Memory B cell (primary cell): Measurements from ENCODE around the gene ATP6V1G2.
A peak's percentile ranks its signal among the peaks of the same experiment; 100 is the strongest.

Experiments used
- ATAC-seq: fragments of 150-1000 bp; cut with Tn5 transposase; 2 replicates; pipeline ENCODE4 v1.10.0; 2021; ENCODE audit warnings: low read depth, mild to moderate bottlenecking, moderate library complexity
- DNase-seq, 2 donors: peaks; one replicate each; pipeline ENCODE4 v3.0.0; 2022; ENCODE audit warnings: low spot score in 2 of 2
- H3K27ac Mint-ChIP-seq: one replicate; pipeline ENCODE4 v1.8.0; 2022; ENCODE audit warnings: mild to moderate bottlenecking, moderate library complexity, mixed read lengths
- H3K27me3 Mint-ChIP-seq: one replicate; pipeline ENCODE4 v1.8.0; 2022; ENCODE audit warnings: mixed read lengths
- H3K36me3 Mint-ChIP-seq: one replicate; pipeline ENCODE4 v1.8.0; 2022; ENCODE audit warnings: mild to moderate bottlenecking, mixed read lengths
- H3K4me1 Mint-ChIP-seq: one replicate; pipeline ENCODE4 v1.8.0; 2022; ENCODE audit warnings: mixed read lengths
- H3K4me3 Mint-ChIP-seq: one replicate; pipeline ENCODE4 v1.8.0; 2022; ENCODE audit warnings: mild to moderate bottlenecking, moderate library complexity, mixed read lengths
- H3K9me3 Mint-ChIP-seq: one replicate; pipeline ENCODE4 v1.8.0; 2022; ENCODE audit warnings: mixed read lengths

ATP6V1G2 gene

DNA sequence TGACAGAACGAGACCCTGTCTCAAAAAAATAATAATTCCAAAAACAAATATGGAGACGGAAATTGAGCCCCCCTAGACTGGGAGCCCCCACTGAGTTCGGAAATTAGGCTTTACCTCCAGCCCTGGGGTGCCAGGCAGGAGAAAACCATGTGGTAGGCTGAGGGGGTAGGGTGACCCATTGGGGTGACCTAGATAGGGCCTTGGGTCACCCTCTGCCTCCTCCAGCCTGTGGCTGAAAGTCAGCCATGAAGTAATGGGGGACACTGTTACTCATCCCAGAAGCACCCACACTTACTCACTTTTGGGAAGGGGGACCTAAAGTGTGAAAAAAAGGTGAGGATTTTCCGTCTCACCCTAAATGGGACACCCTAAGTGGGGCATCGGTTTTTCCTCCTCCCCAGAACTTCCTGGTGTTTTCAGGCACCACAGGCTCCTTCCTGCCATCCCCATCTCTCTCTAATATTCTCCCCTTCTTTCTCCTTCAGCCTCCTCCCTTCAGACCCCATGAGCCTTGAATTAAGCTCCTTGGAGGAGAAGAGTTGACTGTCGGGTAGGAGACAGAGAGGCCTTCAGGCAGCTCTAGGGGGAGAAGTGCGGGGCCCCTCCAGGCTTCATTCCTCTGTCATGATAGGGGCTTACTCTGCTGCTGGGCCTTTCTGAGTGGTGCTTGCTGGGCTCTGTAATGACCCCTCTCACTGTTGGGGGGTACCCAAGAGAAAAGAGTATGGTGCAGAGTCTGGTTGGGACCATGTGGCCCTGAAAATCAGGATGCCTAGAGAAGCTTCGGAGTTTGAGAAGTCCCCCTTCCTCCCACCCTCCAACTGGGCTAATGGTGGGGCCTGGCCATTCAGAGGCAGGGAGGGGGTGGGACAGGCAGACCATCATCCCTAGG lies 33.4 kb upstream of the ATP6V1G2 start:
- peak overlapping the region; percentile 97 for H3K4me3 Mint-ChIP-seq
- ATAC-seq, result no peak
- no peak for DNase-seq
- peak overlapping the region; percentile 94 for H3K27ac Mint-ChIP-seq
- peaks cover 23% of the 10 kb centered on the region for H3K36me3 Mint-ChIP-seq
- no peaks in the 10 kb centered on the region for H3K9me3 Mint-ChIP-seq
- peaks cover 41% of the 10 kb centered on the region for H3K4me1 Mint-ChIP-seq
- H3K27me3 Mint-ChIP-seq, result no peaks in the 10 kb centered on the region

DNA sequence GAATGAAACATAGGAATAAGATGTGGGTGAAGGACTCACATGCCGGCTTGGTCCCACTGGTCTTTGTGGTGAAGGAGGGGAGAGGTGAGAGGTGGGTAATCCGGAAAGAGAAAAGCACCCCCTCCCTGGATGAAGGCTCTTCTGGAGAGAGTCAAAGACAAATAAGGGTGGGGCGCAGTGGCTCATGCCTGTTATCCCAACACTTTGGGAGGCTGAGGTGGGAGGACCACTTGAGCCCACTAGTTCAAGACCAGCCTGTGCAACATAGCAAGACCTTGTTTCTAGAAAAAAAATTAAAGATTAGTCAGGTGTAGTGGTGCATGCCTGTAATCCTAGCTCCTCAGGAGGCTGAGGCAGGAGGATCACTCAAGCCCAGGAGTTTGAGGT lies 32.7 kb upstream of the ATP6V1G2 start:
- Mint-ChIP-seq H3K36me3 (peaks cover 23% of the 10 kb centered on the region), H3K4me3 (peak overlapping the region; percentile 97), H3K9me3 (no peaks in the 10 kb centered on the region), H3K4me1 (peaks cover 45% of the 10 kb centered on the region), H3K27ac (peak overlapping the region; percentile 94), H3K27me3 (no peaks in the 10 kb centered on the region)
- ATAC-seq (no peak), DNase-seq (no peak)

DNA sequence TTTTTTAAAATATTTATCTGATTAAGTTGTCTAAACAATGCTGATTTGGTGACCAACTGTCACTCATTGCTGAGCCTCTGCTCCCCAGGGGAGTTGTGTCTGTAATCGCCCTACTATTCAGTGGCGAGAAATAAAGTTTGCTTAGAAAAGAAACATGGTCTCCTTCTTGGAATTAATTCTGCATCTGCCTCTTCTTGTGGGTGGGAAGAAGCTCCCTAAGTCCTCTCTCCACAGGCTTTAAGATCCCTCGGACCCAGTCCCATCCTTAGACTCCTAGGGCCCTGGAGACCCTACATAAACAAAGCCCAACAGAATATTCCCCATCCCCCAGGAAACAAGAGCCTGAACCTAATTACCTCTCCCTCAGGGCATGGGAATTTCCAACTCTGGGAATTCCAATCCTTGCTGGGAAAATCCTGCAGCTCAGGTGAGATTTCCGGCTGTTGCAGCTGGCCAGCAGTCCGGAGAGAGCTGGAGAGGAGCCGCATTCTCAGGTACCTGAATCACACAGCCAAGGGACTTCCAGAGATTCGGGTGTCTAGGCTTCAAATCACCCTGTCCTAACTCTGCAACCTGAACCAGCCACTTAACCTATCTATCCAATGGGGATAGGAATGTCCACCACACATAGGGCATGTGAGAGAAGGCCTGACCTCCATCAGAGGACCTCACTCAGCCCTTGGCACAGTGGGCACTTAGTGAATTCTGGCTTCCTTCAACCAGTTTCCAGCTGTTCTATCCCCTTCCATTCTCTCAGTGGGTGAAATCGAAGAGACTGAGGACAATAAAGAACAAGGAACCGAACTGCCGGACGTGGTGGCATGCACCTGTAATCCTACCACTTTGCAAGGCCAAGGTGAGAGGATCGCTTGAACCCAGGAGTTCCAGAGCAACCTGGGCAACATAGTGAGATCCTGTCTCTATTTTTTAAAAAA lies 32.0 kb upstream of the ATP6V1G2 start:
- H3K4me3 Mint-ChIP-seq, result peak overlapping the region; percentile 97
- DNase-seq (no peak), ATAC-seq (no peak)
- no peaks in the 10 kb centered on the region for H3K27me3 Mint-ChIP-seq
- no peaks in the 10 kb centered on the region for H3K9me3 Mint-ChIP-seq
- peak overlapping the region; percentile 94 for H3K27ac Mint-ChIP-seq
- peaks cover 23% of the 10 kb centered on the region for H3K36me3 Mint-ChIP-seq
- peaks cover 52% of the 10 kb centered on the region for H3K4me1 Mint-ChIP-seq

DNA sequence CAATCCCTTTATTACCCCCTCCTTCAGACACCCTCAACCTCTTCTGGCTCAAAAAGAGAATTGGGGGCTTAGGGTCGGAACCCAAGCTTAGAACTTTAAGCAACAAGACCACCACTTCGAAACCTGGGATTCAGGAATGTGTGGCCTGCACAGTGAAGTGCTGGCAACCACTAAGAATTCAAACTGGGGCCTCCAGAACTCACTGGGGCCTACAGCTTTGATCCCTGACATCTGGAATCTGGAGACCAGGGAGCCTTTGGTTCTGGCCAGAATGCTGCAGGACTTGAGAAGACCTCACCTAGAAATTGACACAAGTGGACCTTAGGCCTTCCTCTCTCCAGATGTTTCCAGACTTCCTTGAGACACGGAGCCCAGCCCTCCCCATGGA lies 31.2 kb upstream of the ATP6V1G2 start:
- ATAC-seq (no peak), DNase-seq (no peak)
- Mint-ChIP-seq H3K27me3 (no peaks in the 10 kb centered on the region), H3K36me3 (peaks cover 23% of the 10 kb centered on the region), H3K4me1 (peaks cover 55% of the 10 kb centered on the region), H3K27ac (no peak overlapping the region), H3K9me3 (no peaks in the 10 kb centered on the region), H3K4me3 (peak overlapping the region; percentile 88)

DNA sequence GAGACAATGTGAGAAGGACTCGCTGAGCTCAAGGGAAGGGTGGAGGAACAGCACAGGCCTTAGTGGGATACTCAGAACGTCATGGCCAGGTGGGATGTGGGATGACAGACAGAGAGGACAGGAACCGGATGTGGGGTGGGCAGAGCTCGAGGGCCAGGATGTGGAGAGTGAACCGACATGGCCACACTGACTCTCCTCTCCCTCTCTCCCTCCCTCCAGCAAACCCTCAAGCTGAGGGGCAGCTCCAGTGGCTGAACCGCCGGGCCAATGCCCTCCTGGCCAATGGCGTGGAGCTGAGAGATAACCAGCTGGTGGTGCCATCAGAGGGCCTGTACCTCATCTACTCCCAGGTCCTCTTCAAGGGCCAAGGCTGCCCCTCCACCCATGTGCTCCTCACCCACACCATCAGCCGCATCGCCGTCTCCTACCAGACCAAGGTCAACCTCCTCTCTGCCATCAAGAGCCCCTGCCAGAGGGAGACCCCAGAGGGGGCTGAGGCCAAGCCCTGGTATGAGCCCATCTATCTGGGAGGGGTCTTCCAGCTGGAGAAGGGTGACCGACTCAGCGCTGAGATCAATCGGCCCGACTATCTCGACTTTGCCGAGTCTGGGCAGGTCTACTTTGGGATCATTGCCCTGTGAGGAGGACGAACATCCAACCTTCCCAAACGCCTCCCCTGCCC lies 30.6 kb upstream of the ATP6V1G2 start:
- peak overlapping the region; percentile 95 for H3K27ac Mint-ChIP-seq
- H3K9me3 Mint-ChIP-seq, result no peaks in the 10 kb centered on the region
- DNase-seq (no peak), ATAC-seq (no peak)
- H3K27me3 Mint-ChIP-seq, result no peaks in the 10 kb centered on the region
- peak overlapping the region; percentile 88 for H3K4me3 Mint-ChIP-seq
- peaks cover 23% of the 10 kb centered on the region for H3K36me3 Mint-ChIP-seq
- H3K4me1 Mint-ChIP-seq, result peaks cover 55% of the 10 kb centered on the region

DNA sequence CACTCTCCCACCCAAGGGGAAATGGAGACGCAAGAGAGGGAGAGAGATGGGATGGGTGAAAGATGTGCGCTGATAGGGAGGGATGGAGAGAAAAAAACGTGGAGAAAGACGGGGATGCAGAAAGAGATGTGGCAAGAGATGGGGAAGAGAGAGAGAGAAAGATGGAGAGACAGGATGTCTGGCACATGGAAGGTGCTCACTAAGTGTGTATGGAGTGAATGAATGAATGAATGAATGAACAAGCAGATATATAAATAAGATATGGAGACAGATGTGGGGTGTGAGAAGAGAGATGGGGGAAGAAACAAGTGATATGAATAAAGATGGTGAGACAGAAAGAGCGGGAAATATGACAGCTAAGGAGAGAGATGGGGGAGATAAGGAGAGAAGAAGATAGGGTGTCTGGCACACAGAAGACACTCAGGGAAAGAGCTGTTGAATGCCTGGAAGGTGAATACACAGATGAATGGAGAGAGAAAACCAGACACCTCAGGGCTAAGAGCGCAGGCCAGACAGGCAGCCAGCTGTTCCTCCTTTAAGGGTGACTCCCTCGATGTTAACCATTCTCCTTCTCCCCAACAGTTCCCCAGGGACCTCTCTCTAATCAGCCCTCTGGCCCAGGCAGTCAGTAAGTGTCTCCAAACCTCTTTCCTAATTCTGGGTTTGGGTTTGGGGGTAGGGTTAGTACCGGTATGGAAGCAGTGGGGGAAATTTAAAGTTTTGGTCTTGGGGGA lies 29.7 kb upstream of the ATP6V1G2 start:
- H3K36me3 Mint-ChIP-seq, result peaks cover 16% of the 10 kb centered on the region

DNA sequence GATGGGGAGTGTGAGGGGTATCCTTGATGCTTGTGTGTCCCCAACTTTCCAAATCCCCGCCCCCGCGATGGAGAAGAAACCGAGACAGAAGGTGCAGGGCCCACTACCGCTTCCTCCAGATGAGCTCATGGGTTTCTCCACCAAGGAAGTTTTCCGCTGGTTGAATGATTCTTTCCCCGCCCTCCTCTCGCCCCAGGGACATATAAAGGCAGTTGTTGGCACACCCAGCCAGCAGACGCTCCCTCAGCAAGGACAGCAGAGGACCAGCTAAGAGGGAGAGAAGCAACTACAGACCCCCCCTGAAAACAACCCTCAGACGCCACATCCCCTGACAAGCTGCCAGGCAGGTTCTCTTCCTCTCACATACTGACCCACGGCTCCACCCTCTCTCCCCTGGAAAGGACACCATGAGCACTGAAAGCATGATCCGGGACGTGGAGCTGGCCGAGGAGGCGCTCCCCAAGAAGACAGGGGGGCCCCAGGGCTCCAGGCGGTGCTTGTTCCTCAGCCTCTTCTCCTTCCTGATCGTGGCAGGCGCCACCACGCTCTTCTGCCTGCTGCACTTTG lies 29.0 kb upstream of the ATP6V1G2 start, which contains the start of gene TNF:
Gene TNF (plus strand): TSS at position 231 of the 567 bp plus-strand sequence. CDS start 177 bp downstream, at position 408.
- ATAC-seq (peak; percentile 13), DNase-seq (peak in 1 of 2 donors; percentile 29)
- Mint-ChIP-seq H3K4me1 (peaks cover 63% of the 10 kb centered on the region), H3K4me3 (peak within 1 kb of the TSS; percentile 88), H3K27me3 (no peaks in the 10 kb centered on the region), H3K9me3 (no peaks in the 10 kb centered on the region), H3K27ac (peak within 1 kb of the TSS; percentile 95), H3K36me3 (peaks cover 9% of the 10 kb centered on the region)

More for the DNA sequence above, 29.7 kb upstream of the ATP6V1G2 start:
- DNase-seq (peak in 1 of 2 donors; percentile 30), ATAC-seq (peak; percentile 12)
- no peaks in the 10 kb centered on the region for H3K27me3 Mint-ChIP-seq
- H3K4me1 Mint-ChIP-seq, result peaks cover 62% of the 10 kb centered on the region
- H3K9me3 Mint-ChIP-seq, result no peaks in the 10 kb centered on the region
- peak overlapping the region; percentile 88 for H3K4me3 Mint-ChIP-seq
- H3K27ac Mint-ChIP-seq, result peak overlapping the region; percentile 95

DNA sequence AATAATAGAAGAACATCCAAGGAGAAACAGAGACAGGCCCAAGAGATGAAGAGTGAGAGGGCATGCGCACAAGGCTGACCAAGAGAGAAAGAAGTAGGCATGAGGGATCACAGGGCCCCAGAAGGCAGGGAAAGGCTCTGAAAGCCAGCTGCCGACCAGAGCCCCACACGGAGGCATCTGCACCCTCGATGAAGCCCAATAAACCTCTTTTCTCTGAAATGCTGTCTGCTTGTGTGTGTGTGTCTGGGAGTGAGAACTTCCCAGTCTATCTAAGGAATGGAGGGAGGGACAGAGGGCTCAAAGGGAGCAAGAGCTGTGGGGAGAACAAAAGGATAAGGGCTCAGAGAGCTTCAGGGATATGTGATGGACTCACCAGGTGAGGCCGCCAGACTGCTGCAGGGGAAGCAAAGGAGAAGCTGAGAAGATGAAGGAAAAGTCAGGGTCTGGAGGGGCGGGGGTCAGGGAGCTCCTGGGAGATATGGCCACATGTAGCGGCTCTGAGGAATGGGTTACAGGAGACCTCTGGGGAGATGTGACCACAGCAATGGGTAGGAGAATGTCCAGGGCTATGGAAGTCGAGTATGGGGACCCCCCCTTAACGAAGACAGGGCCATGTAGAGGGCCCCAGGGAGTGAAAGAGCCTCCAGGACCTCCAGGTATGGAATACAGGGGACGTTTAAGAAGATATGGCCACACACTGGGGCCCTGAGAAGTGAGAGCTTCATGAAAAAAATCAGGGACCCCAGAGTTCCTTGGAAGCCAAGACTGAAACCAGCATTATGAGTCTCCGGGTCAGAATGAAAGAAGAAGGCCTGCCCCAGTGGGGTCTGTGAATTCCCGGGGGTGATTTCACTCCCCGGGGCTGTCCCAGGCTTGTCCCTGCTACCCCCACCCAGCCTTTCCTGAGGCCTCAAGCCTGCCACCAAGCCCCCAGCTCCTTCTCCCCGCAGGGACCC lies 28.0 kb upstream of the ATP6V1G2 start:
- H3K36me3 Mint-ChIP-seq, result peaks cover 7% of the 10 kb centered on the region
- no peaks in the 10 kb centered on the region for H3K9me3 Mint-ChIP-seq
- DNase-seq, result no peak
- peaks cover 64% of the 10 kb centered on the region for H3K4me1 Mint-ChIP-seq
- ATAC-seq, result no peak
- peak overlapping the region; percentile 88 for H3K4me3 Mint-ChIP-seq
- peak overlapping the region; percentile 95 for H3K27ac Mint-ChIP-seq
- no peaks in the 10 kb centered on the region for H3K27me3 Mint-ChIP-seq

DNA sequence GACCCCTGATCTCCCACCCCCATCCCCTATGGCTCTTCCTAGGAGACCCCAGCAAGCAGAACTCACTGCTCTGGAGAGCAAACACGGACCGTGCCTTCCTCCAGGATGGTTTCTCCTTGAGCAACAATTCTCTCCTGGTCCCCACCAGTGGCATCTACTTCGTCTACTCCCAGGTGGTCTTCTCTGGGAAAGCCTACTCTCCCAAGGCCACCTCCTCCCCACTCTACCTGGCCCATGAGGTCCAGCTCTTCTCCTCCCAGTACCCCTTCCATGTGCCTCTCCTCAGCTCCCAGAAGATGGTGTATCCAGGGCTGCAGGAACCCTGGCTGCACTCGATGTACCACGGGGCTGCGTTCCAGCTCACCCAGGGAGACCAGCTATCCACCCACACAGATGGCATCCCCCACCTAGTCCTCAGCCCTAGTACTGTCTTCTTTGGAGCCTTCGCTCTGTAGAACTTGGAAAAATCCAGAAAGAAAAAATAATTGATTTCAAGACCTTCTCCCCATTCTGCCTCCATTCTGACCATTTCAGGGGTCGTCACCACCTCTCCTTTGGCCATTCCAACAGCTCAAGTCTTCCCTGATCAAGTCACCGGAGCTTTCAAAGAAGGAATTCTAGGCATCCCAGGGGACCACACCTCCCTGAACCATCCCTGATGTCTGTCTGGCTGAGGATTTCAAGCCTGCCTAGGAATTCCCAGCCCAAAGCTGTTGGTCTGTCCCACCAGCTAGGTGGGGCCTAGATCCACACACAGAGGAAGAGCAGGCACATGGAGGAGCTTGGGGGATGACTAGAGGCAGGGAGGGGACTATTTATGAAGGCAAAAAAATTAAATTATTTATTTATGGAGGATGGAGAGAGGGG lies 27.1 kb upstream of the ATP6V1G2 start:
- ATAC-seq, result no peak
- H3K36me3 Mint-ChIP-seq, result peaks cover 7% of the 10 kb centered on the region
- peak overlapping the region; percentile 95 for H3K27ac Mint-ChIP-seq
- DNase-seq, result no peak
- no peaks in the 10 kb centered on the region for H3K27me3 Mint-ChIP-seq
- H3K9me3 Mint-ChIP-seq, result no peaks in the 10 kb centered on the region
- H3K4me1 Mint-ChIP-seq, result peaks cover 65% of the 10 kb centered on the region
- H3K4me3 Mint-ChIP-seq, result peak overlapping the region; percentile 96

DNA sequence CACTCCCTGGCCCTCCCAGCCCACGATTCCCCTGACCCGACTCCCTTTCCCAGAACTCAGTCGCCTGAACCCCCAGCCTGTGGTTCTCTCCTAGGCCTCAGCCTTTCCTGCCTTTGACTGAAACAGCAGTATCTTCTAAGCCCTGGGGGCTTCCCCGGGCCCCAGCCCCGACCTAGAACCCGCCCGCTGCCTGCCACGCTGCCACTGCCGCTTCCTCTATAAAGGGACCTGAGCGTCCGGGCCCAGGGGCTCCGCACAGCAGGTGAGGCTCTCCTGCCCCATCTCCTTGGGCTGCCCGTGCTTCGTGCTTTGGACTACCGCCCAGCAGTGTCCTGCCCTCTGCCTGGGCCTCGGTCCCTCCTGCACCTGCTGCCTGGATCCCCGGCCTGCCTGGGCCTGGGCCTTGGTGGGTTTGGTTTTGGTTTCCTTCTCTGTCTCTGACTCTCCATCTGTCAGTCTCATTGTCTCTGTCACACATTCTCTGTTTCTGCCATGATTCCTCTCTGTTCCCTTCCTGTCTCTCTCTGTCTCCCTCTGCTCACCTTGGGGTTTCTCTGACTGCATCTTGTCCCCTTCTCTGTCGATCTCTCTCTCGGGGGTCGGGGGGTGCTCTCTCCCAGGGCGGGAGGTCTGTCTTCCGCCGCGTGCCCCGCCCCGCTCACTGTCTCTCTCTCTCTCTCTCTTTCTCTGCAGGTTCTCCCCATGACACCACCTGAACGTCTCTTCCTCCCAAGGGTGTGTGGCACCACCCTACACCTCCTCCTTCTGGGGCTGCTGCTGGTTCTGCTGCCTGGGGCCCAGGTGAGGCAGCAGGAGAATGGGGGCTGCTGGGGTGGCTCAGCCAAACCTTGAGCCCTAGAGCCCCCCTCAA lies 25.9 kb upstream of the ATP6V1G2 start, which contains the start of gene LTA:
Gene LTA (plus strand): TSS at position 249 of the 871 bp plus-strand sequence. CDS start 454 bp downstream, at position 703.
- peaks cover 13% of the 10 kb centered on the region for H3K36me3 Mint-ChIP-seq
- peak; percentile 60 to 71 for DNase-seq
- ATAC-seq, result peak; percentile 58
- no peaks in the 10 kb centered on the region for H3K27me3 Mint-ChIP-seq
- H3K27ac Mint-ChIP-seq, result peak within 1 kb of the TSS; percentile 95
- no peaks in the 10 kb centered on the region for H3K9me3 Mint-ChIP-seq
- peaks cover 73% of the 10 kb centered on the region for H3K4me1 Mint-ChIP-seq
- peak within 1 kb of the TSS; percentile 96 for H3K4me3 Mint-ChIP-seq
